ENCODE measurements around the gene RPAP3.
A peak's percentile ranks its signal among the peaks of the same experiment; 100 is the strongest.

GRCh38 chr12:47636908-47637780 is 68.7 kb downstream of the RPAP3 start:
- TF ChIP-seq CTCF (optimal IDR thresholded peaks at IDR 0.05 in 1 of 3, IDR thresholded peaks at IDR 0.05 in 1 of 3, conservative IDR thresholded peaks at IDR 0.05 in 1 of 3; ENCODE audit: extremely low read depth in 1 of 3, insufficient read depth in 2 of 3, low read length in 3 of 3) (peak; percentile 40 to 82 (median 81)), EZH2 (IDR thresholded peaks at IDR 0.05; ENCODE audit: low read length) (no peak)

Data from keratinocyte (primary cell).